Hepatic stellate cell (primary cell): ENCODE measurements around the gene TMEM208.
A peak's percentile ranks its signal among the peaks of the same experiment; 100 is the strongest.

ENCODE experiments used
- DNase-seq: peaks from one replicate; pipeline ENCODE4 v3.0.0; 2011; ENCODE audit warnings: low spot score

Gene TMEM208

GRCh38 chr16:67237396-67238277, 10.7 kb downstream of the TMEM208 start:
- no peak for DNase-seq

- no peak for DNase-seq
Observed at GRCh38 chr16:67238278-67238575, 11.3 kb downstream of the TMEM208 start.

- no peak for DNase-seq
Observed at GRCh38 chr16:67238806-67239470, 12.0 kb downstream of the TMEM208 start.

GRCh38 chr16:67240506-67240905, 13.6 kb downstream of the TMEM208 start:
- DNase-seq: peak; percentile 39

- DNase-seq: peak; percentile 90
Observed at GRCh38 chr16:67241008-67241900, 14.3 kb downstream of the TMEM208 start.

- DNase-seq: no peak
Observed at GRCh38 chr16:67242138-67242730, 15.3 kb downstream of the TMEM208 start.

GRCh38 chr16:67243481-67243880, 16.6 kb downstream of the TMEM208 start:
- no peak for DNase-seq

- peak; percentile 92 for DNase-seq
Observed at GRCh38 chr16:67244387-67245185, 17.7 kb downstream of the TMEM208 start.

- no peak for DNase-seq
Observed at GRCh38 chr16:67245186-67245585, 18.3 kb downstream of the TMEM208 start.

- no peak for DNase-seq
Observed at GRCh38 chr16:67245674-67246080, 18.7 kb downstream of the TMEM208 start.

- peak; percentile 74 for DNase-seq
Observed at GRCh38 chr16:67246081-67246755, 19.3 kb downstream of the TMEM208 start.

- DNase-seq: no peak
Observed at GRCh38 chr16:67246756-67247191, 19.8 kb downstream of the TMEM208 start.

- DNase-seq: peak; percentile 95
Observed at GRCh38 chr16:67247192-67248072, 20.5 kb downstream of the TMEM208 start, which contains the start of gene FHOD1. Gene FHOD1, minus strand, starts transcription at chr16:67247481. Its CDS starts 71 bp downstream, at chr16:67247410.

- DNase-seq: no peak
Observed at GRCh38 chr16:67248073-67248400, 21.1 kb downstream of the TMEM208 start.

GRCh38 chr16:67248401-67249177, 21.7 kb downstream of the TMEM208 start, which contains the start of gene SLC9A5:
Gene SLC9A5, plus strand, starts transcription at chr16:67248979. Its CDS starts 36 bp downstream, at chr16:67249015.
- DNase-seq: peak; percentile 50

- DNase-seq: peak; percentile 31
Observed at GRCh38 chr16:67249178-67250044, 22.5 kb downstream of the TMEM208 start.

- DNase-seq: no peak
Observed at GRCh38 chr16:67250045-67250327, 23.1 kb downstream of the TMEM208 start.
